Right hindlimb (tissue), 1 donor: Measurements from ENCODE around the gene GCC2.
"Not testable (repeated sequence)": the region's sequence is repeated elsewhere in the genome, so short reads cannot be mapped to it uniquely, and the experiment has no call there.

Source experiments
- DNase-seq: peaks from one replicate; pipeline ENCODE4 v3.0.0-alpha.2; 2018

Gene GCC2

GRCh38 chr2:108441712-108442111, 7.3 kb upstream of the GCC2 start:
- no peak for DNase-seq

GRCh38 chr2:108444941-108445840, 3.8 kb upstream of the GCC2 start:
- no peak for DNase-seq

GRCh38 chr2:108446703-108447102, 2.3 kb upstream of the GCC2 start:
- DNase-seq: no peak

GRCh38 chr2:108447947-108448677, 894 bp upstream of the GCC2 start:
- no peak for DNase-seq

- peak; percentile 41 for DNase-seq
These were observed 564 bp downstream of the GCC2 start for GRCh38 chr2:108449410-108450130.

- DNase-seq: no peak
These were observed 1.9 kb downstream of the GCC2 start for GRCh38 chr2:108450863-108451262.

GRCh38 chr2:108451976-108452375, 3.0 kb downstream of the GCC2 start:
- DNase-seq: no peak

GRCh38 chr2:108453530-108453929, 4.5 kb downstream of the GCC2 start:
- DNase-seq: not testable (repeated sequence)

GRCh38 chr2:108454440-108454839, 5.4 kb downstream of the GCC2 start:
- no peak for DNase-seq

- DNase-seq: no peak
These were observed 6.6 kb downstream of the GCC2 start for GRCh38 chr2:108455571-108455970.

GRCh38 chr2:108458082-108458481, 9.1 kb downstream of the GCC2 start:
- no peak for DNase-seq

GRCh38 chr2:108459441-108459840, 10.4 kb downstream of the GCC2 start:
- no peak for DNase-seq

- no peak for DNase-seq
These were observed 11.5 kb downstream of the GCC2 start for GRCh38 chr2:108460345-108461037.

- DNase-seq: no peak
These were observed 28.1 kb downstream of the GCC2 start for GRCh38 chr2:108477099-108477498.

GRCh38 chr2:108485253-108485652, 36.2 kb downstream of the GCC2 start:
- DNase-seq: no peak

- DNase-seq: no peak
These were observed 41.6 kb downstream of the GCC2 start for GRCh38 chr2:108490506-108491122.

- no peak for DNase-seq
These were observed 42.8 kb downstream of the GCC2 start for GRCh38 chr2:108491848-108492247.

- DNase-seq: no peak
These were observed 43.4 kb downstream of the GCC2 start for GRCh38 chr2:108492364-108492763.

- DNase-seq: not testable (repeated sequence)
These were observed 47.2 kb downstream of the GCC2 start for GRCh38 chr2:108496167-108496566.

- not testable (repeated sequence) for DNase-seq
These were observed 58.6 kb downstream of the GCC2 start for GRCh38 chr2:108507620-108508019.

- DNase-seq: not testable (repeated sequence)
These were observed 63.4 kb downstream of the GCC2 start for GRCh38 chr2:108512431-108512830.

- not testable (repeated sequence) for DNase-seq
These were observed 65.5 kb downstream of the GCC2 start for GRCh38 chr2:108514478-108514877.
